ENCODE measurements around the gene PPP2R5C.
A peak's percentile ranks its signal among the peaks of the same experiment; 100 is the strongest.
"Not testable (repeated sequence)": the region's sequence is repeated elsewhere in the genome, so short reads cannot be mapped to it uniquely, and the experiment has no call there.

The PPP2R5C gene

GRCh38 chr14:101780390-101780789 is 18.9 kb downstream of the PPP2R5C start:
- Mint-ChIP-seq H3K4me3 (peak overlapping the region; percentile 72), H3K36me3 (no peaks in the 10 kb centered on the region), H3K9me3 (no peaks in the 10 kb centered on the region), H3K27ac (no peak overlapping the region), H3K4me1 (peaks cover 61% of the 10 kb centered on the region)
- no peak for ATAC-seq
- no peak for DNase-seq (ENCODE audit: low spot score in 2 of 2)

GRCh38 chr14:101780887-101781239 is 19.4 kb downstream of the PPP2R5C start:
- ATAC-seq (peak; percentile 42), DNase-seq (ENCODE audit: low spot score in 2 of 2) (no peak)
- Mint-ChIP-seq H3K9me3 (no peaks in the 10 kb centered on the region), H3K36me3 (peaks cover under 1% of the 10 kb centered on the region), H3K4me1 (peaks cover 59% of the 10 kb centered on the region), H3K27ac (no peak overlapping the region), H3K4me3 (peak overlapping the region; percentile 72)

GRCh38 chr14:101781240-101782061 is 19.9 kb downstream of the PPP2R5C start:
- peaks cover 6% of the 10 kb centered on the region for H3K36me3 Mint-ChIP-seq
- peaks cover 55% of the 10 kb centered on the region for H3K4me1 Mint-ChIP-seq
- peak overlapping the region; percentile 72 for H3K4me3 Mint-ChIP-seq
- H3K9me3 Mint-ChIP-seq: no peaks in the 10 kb centered on the region
- ATAC-seq (peak; percentile 74), DNase-seq (ENCODE audit: low spot score in 2 of 2) (peak; percentile 35 to 77)
- peak overlapping the region; percentile 90 for H3K27ac Mint-ChIP-seq

GRCh38 chr14:101783260-101784016 is 21.9 kb downstream of the PPP2R5C start:
- ATAC-seq: no peak
- DNase-seq (ENCODE audit: low spot score in 2 of 2): no peak
- peaks cover 12% of the 10 kb centered on the region for H3K36me3 Mint-ChIP-seq
- H3K9me3 Mint-ChIP-seq: no peaks in the 10 kb centered on the region
- H3K4me1 Mint-ChIP-seq: peaks cover 48% of the 10 kb centered on the region
- H3K27ac Mint-ChIP-seq: peak overlapping the region; percentile 48
- H3K4me3 Mint-ChIP-seq: peak overlapping the region; percentile 43

GRCh38 chr14:101784631-101785030 is 23.1 kb downstream of the PPP2R5C start:
- no peak for ATAC-seq
- DNase-seq (ENCODE audit: low spot score in 2 of 2): no peak
- Mint-ChIP-seq H3K4me1 (peaks cover 37% of the 10 kb centered on the region), H3K27ac (no peak overlapping the region), H3K9me3 (no peaks in the 10 kb centered on the region), H3K4me3 (no peak overlapping the region), H3K36me3 (peaks cover 12% of the 10 kb centered on the region)

DNA sequence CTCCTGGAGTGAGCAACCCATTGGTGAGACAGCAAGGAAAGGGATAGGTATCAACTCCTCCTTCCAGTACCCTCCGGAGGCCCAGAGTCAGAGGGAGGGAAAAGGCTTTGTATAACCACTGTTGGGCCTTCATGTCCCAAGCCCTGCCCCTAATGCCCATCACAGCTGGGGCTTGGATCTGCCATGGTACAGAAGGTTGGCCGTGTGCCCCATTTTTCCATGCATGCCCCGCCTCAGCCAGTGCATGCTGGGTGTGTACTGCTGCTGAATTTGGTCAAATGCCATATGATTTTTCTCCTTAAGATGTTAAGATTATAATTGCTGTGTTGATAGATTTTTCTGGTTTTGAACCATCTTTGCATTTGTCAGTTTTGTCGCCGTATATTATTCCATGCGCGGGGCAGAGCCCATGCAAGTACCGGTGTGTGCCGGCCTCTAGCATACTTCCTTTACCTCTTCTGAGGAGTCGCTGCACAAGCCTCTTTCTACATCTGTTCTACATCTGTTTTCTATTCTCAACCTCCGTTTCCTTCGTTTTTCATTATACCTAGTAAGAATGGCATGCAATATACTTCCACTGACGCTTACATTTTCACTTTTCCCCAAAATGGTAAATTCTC is 26.6 kb downstream of the PPP2R5C start:
- Mint-ChIP-seq H3K4me3 (no peak overlapping the region), H3K4me1 (peaks cover 50% of the 10 kb centered on the region), H3K9me3 (no peaks in the 10 kb centered on the region), H3K36me3 (peaks cover 12% of the 10 kb centered on the region), H3K27ac (no peak overlapping the region)
- DNase-seq (ENCODE audit: low spot score in 2 of 2): no peak
- ATAC-seq: no peak

- Mint-ChIP-seq H3K4me3 (no peak overlapping the region), H3K4me1 (peaks cover 48% of the 10 kb centered on the region), H3K36me3 (peaks cover 12% of the 10 kb centered on the region), H3K9me3 (peaks cover 4% of the 10 kb centered on the region), H3K27ac (peak overlapping the region; percentile 58)
- no peak for DNase-seq (ENCODE audit: low spot score in 2 of 2)
- ATAC-seq: no peak
Measured at GRCh38 chr14:101789222-101789621, 27.7 kb downstream of the PPP2R5C start.

GRCh38 chr14:101790232-101790631 is 28.7 kb downstream of the PPP2R5C start:
- peaks cover 40% of the 10 kb centered on the region for H3K4me1 Mint-ChIP-seq
- peaks cover 4% of the 10 kb centered on the region for H3K9me3 Mint-ChIP-seq
- DNase-seq (ENCODE audit: low spot score in 2 of 2): no peak
- H3K4me3 Mint-ChIP-seq: no peak overlapping the region
- H3K27ac Mint-ChIP-seq: no peak overlapping the region
- peaks cover 12% of the 10 kb centered on the region for H3K36me3 Mint-ChIP-seq
- no peak for ATAC-seq

DNA sequence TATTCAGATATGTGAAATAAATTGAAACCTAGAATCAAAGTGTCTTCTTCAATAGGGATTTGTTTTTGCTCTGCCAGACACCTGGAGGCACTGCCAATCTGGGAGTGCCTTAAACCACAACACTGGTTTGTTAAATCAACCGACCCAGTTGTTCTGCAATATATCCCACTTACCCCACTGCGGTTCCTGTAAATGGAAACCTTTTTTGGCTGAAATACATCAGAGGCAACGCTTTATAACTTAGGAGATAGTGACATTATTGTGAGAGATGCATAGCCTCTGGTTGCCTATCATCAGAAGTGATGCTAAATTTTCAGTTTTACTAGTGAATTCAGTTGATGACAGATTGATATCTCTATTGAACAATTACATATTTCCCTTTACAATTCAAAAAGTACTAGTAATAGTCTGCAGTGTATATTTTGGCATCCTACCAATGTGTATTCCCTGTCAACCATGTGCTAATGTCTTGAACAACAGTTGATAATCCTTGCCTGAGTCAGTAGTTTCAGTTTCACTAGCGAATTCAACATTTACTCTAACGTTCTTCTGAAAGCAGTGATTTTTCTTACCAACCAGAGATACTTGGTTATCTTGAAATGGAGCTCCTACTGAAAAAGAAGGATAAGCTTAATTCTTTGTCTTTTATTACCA is 30.5 kb downstream of the PPP2R5C start:
- H3K36me3 Mint-ChIP-seq: peaks cover 2% of the 10 kb centered on the region
- DNase-seq (ENCODE audit: low spot score in 2 of 2): no peak
- peak; percentile 90 for ATAC-seq
- H3K4me3 Mint-ChIP-seq: peak overlapping the region; percentile 58
- peak overlapping the region; percentile 71 for H3K27ac Mint-ChIP-seq
- H3K9me3 Mint-ChIP-seq: peaks cover 4% of the 10 kb centered on the region
- peaks cover 36% of the 10 kb centered on the region for H3K4me1 Mint-ChIP-seq

GRCh38 chr14:101796016-101796415 is 34.5 kb downstream of the PPP2R5C start:
- peaks cover 16% of the 10 kb centered on the region for H3K36me3 Mint-ChIP-seq
- H3K9me3 Mint-ChIP-seq: peaks cover 4% of the 10 kb centered on the region
- peak overlapping the region; percentile 18 for H3K27ac Mint-ChIP-seq
- H3K4me3 Mint-ChIP-seq: no peak overlapping the region
- peaks cover 38% of the 10 kb centered on the region for H3K4me1 Mint-ChIP-seq
- DNase-seq (ENCODE audit: low spot score in 2 of 2) (no peak), ATAC-seq (no peak)

DNA sequence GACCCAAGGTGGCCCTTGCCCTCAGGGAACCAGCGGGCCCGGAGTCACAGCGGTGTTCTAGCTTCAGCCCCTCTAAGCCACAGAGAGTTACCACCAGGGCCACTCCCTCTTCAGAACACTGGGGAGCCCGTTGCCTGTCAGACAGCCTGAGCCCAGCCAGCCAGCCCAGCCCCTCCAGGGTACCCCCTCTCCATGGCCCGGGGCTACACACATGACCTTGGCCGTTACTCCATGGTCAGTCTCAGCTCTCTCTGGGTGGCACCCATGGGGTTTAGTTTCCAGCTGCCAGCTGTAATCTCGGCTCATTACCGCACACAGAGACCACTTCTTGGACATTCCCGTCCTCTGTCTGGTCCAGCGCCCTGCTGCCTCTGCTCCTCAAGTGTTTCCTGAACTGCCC is 35.0 kb downstream of the PPP2R5C start:
- Mint-ChIP-seq H3K27ac (peak overlapping the region; percentile 18), H3K4me3 (no peak overlapping the region), H3K36me3 (peaks cover 16% of the 10 kb centered on the region), H3K9me3 (peaks cover 4% of the 10 kb centered on the region), H3K4me1 (peaks cover 34% of the 10 kb centered on the region)
- no peak for DNase-seq (ENCODE audit: low spot score in 2 of 2)
- ATAC-seq: no peak

GRCh38 chr14:101797856-101798255 is 36.3 kb downstream of the PPP2R5C start:
- Mint-ChIP-seq H3K4me1 (peaks cover 21% of the 10 kb centered on the region), H3K4me3 (no peak overlapping the region), H3K9me3 (peaks cover 4% of the 10 kb centered on the region), H3K36me3 (peaks cover 16% of the 10 kb centered on the region), H3K27ac (no peak overlapping the region)
- ATAC-seq: no peak
- no peak for DNase-seq (ENCODE audit: low spot score in 2 of 2)

DNA sequence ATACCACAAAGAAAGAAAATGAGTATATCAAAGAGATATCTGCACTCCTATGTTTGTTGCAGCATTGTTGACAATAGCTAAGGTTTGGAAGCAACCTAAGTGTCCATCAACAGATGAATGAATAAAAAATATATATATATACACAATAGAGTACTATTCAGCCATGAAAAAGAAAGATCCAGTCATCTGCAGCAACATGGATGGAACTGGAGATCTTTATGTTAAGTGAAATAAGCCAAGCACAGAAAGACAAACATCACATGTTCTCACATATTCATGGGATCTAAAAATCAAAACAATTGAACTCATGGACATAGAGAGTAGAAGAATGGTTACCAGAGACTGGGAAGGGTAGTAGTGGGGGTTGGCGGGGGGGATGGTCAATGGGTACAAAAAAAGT is 42.9 kb downstream of the PPP2R5C start:
- not testable (repeated sequence) for H3K4me3 Mint-ChIP-seq; H3K27ac Mint-ChIP-seq; DNase-seq (ENCODE audit: low spot score in 2 of 2); H3K4me1 Mint-ChIP-seq; ATAC-seq; H3K9me3 Mint-ChIP-seq; H3K36me3 Mint-ChIP-seq

- peaks cover 11% of the 10 kb centered on the region for H3K4me1 Mint-ChIP-seq
- not testable (repeated sequence) for H3K4me3 Mint-ChIP-seq; H3K9me3 Mint-ChIP-seq; ATAC-seq; H3K27ac Mint-ChIP-seq; DNase-seq (ENCODE audit: low spot score in 2 of 2)
- peaks cover 25% of the 10 kb centered on the region for H3K36me3 Mint-ChIP-seq
Measured at GRCh38 chr14:101806252-101806651, 44.7 kb downstream of the PPP2R5C start.

GRCh38 chr14:101808020-101808641 is 46.6 kb downstream of the PPP2R5C start:
- no peak for ATAC-seq
- peaks cover 39% of the 10 kb centered on the region for H3K36me3 Mint-ChIP-seq
- H3K27ac Mint-ChIP-seq: no peak overlapping the region
- no peaks in the 10 kb centered on the region for H3K9me3 Mint-ChIP-seq
- peak overlapping the region; percentile 17 for H3K4me3 Mint-ChIP-seq
- H3K4me1 Mint-ChIP-seq: peaks cover 27% of the 10 kb centered on the region
- DNase-seq (ENCODE audit: low spot score in 2 of 2): no peak
